SK-N-SH (cell line): ENCODE results near the gene ACAP2.

Experiments used
- CTCF ChIP-seq: fragments of 200-600 bp; sonication (generic); IDR thresholded peaks from 2 replicates; pipeline ENCODE4 v1.6.1; 2017; ENCODE audit warnings: antibody characterized with exemption, mild to moderate bottlenecking, moderate library complexity
- ELF1 ChIP-seq: IDR thresholded peaks from 2 replicates; pipeline ENCODE4 v1.4.0; 2012
- EP300 ChIP-seq, 2 experiments: IDR thresholded peaks; 2 replicates each; pipeline versions ENCODE4 v1.4.0 to v1.6.1; 2012; ENCODE audit warnings: borderline replicate concordance in 1 of 2, low read depth in 1 of 2, low read length in 1 of 2
- GATA2 ChIP-seq: sonication (generic); formaldehyde crosslinking; IDR thresholded peaks from 2 replicates; pipeline ENCODE4 v1.5.0; 2020; ENCODE audit warnings: mild to moderate bottlenecking, missing genetic modification reagents
- MAX ChIP-seq: IDR thresholded peaks from 2 replicates; pipeline ENCODE4 v1.4.0; 2012; ENCODE audit warnings: low read depth
- MEF2A ChIP-seq: IDR thresholded peaks from 2 replicates; pipeline ENCODE4 v1.4.0; 2012; ENCODE audit warnings: low read depth, borderline replicate concordance
- MXI1 ChIP-seq: IDR thresholded peaks from 2 replicates; pipeline ENCODE4 v1.6.1; 2012; ENCODE audit warnings: mild to moderate bottlenecking, low read depth, low read length, improper control_type of control experiment
- NRF1 ChIP-seq: IDR thresholded peaks from 2 replicates; pipeline ENCODE4 v1.6.1; 2012; ENCODE audit warnings: low read depth, mild to moderate bottlenecking, low read length
- POLR2AphosphoS5 ChIP-seq: IDR thresholded peaks from 2 replicates; pipeline ENCODE4 v1.6.1; 2012; ENCODE audit warnings: low read depth, low read length

GRCh38 chr3:195384952-195385351, 57.9 kb downstream of the ACAP2 start:
- TF ChIP-seq CTCF (no peak), MXI1 (no peak), EP300 (IDR thresholded peaks at IDR 0.05; ENCODE audit: borderline replicate concordance in 1 of 2, low read depth in 1 of 2, low read length in 1 of 2) (no peak), ELF1 (no peak), POLR2AphosphoS5 (no peak), MEF2A (no peak), GATA2 (no peak), NRF1 (no peak), MAX (no peak)
